LNCaP clone FGC (cell line): Measurements from ENCODE around the gene COA8.

Source experiments
- DNase-seq: peaks from one replicate; pipeline ENCODE4 v3.0.0-alpha.2; 2011; ENCODE audit warnings: low read depth
- H3K4me3 ChIP-seq: 2 replicates; pipeline ENCODE4 v1.5.1; 2011; ENCODE audit warnings: mild to moderate bottlenecking, low read depth, low read length, control low read depth
- CTCF ChIP-seq: IDR thresholded peaks from 2 replicates; pipeline ENCODE4 v1.5.1; 2012; ENCODE audit warnings: mild to moderate bottlenecking; ENCODE audit not compliant: control insufficient read depth, insufficient read depth; ENCODE audit errors: extremely low read depth

The COA8 gene

GRCh38 chr14:103629503-103630121 is 66.9 kb downstream of the COA8 start:
- no peak for DNase-seq
- peak overlapping the region; percentile 80 for H3K4me3 ChIP-seq
- TF ChIP-seq CTCF: no peak

- no peak for TF ChIP-seq CTCF
- peak overlapping the region; percentile 80 for H3K4me3 ChIP-seq
- DNase-seq: no peak
Measured at GRCh38 chr14:103630364-103631108, 67.8 kb downstream of the COA8 start.

- no peak for TF ChIP-seq CTCF
- no peak overlapping the region for H3K4me3 ChIP-seq
- DNase-seq: no peak
Measured at GRCh38 chr14:103633391-103633790, 70.6 kb downstream of the COA8 start.

DNA sequence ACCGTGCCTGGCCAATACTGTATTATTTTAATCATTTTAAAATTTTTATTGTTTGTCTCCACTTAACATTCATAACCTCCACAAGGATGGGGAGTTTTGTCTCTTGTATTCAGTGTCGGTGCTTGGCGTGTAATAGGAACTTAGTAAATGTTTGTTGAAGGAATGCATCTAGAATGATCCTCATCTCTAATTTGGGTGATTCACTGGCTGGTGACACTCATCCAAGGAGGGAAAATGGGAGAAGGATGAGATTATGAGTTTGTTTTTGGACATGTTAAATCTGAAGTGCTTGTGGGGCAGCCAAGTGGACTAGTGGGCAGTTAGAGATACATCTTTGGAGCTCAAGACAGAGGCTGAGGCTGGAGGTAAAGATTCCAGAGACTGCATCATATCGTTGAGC is 71.4 kb downstream of the COA8 start:
- H3K4me3 ChIP-seq: no peak overlapping the region
- no peak for TF ChIP-seq CTCF
- DNase-seq: no peak

GRCh38 chr14:103638594-103638993 is 75.8 kb downstream of the COA8 start:
- no peak for TF ChIP-seq CTCF
- H3K4me3 ChIP-seq: no peak overlapping the region
- DNase-seq: no peak
